Adipose tissue (tissue), 3 donors: Measurements from ENCODE around the gene EHD4. TPM values are rescaled to one million over a fixed set of nuclear protein-coding genes. Genes with fewer than 3 reads are reported as not detected.

Experiments
- H3K27ac ChIP-seq: one replicate; pipeline ENCODE4 v1.5.1; 2013; ENCODE audit warnings: low read depth, low read length
- WGBS, 3 donors: extraction: QIAGEN DNeasy Blood & Tissue Kit; methylation state at CpG; one replicate each; pipeline ENCODE4 v1.1.7; 2013; 5-methylcytosine and 5-hydroxymethylcytosine counted together
- polyA plus RNA-seq, 3 donors: library from polyadenylated mRNA; stranded (reverse); fragments of 200-250 nt; gene quantifications; one replicate each; pipeline ENCODE4 v1.2.3, GENCODE V29; 2013
- donor health status: healthy with polysubstance abuse.
- donor health status: Bipolar disorder and iron deficiency.
- donor health status: healthy.

Gene EHD4
- polyA plus RNA-seq, 3 donors: 5.5 to 23.6 (median 12.5) TPM

GRCh38 chr15:41966920-41967465 lies 5.4 kb downstream of the EHD4 start:
- WGBS, 3 donors: 75 to 91% (median 84%) methylated on average over 3 of the region's 3 CpGs
- no peak overlapping the region for H3K27ac ChIP-seq

DNA sequence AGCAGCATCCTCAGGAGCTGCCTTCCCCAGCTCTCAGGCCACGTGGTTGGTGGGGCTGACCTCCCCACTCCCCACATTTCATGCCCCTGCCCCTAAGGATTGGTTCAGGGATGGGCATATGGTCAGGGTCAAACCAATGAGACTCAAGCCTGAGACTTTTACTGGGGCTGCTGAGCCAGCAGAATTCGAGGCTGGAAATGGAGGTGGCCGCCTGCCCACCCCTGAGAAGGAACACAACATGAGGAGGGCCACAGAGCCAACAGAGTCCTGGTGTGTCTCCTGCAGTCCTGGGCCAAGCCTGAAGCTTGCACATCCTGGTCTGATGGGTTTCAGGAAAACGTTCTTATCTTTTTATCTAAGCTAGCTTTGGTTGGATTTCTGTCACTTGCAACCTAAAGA lies 5.9 kb downstream of the EHD4 start:
- H3K27ac ChIP-seq: no peak overlapping the region
- WGBS, 3 donors: 65 to 75% (median 67%) methylated on average over 4 of the region's 4 CpGs

GRCh38 chr15:41965441-41966413 lies 6.6 kb downstream of the EHD4 start:
- WGBS, 3 donors: 68 to 74% (median 70%) methylated on average over 15 of the region's 15 CpGs
- H3K27ac ChIP-seq: no peak overlapping the region

DNA sequence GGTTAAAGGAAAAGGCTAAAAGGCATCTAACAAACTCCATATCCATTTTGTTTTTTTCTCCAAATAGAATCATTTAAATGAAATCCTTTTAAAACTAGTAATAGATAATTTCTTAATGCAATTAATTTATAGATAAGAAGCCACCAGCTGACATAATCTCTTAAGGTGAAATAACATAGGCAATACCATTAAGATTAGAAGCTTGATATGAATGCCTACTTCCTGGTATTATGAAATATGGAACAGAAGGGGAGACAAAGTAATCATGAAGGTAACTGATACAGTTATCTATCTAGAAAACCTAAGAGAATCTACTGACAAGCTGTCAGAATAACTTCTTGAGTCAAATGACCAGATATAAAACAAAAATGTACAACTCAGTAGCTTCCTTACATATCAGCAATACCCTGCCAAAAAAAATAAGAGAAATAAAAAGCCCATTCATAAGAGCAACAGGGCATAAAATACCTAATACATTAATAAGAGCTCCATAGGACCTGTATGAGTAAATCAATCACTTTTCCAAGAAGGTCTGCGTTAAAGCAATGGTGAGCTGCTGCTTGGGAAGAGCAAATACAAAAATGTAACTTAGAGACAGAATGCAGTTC lies 10.7 kb downstream of the EHD4 start:
- WGBS, 3 donors: 80 to 86% (median 82%) methylated on average over 1 of the region's 1 CpG
- H3K27ac ChIP-seq: no peak overlapping the region

GRCh38 chr15:41961001-41961518 lies 11.3 kb downstream of the EHD4 start:
- H3K27ac ChIP-seq: no peak overlapping the region
- WGBS, 3 donors: 32 to 73% (median 60%) methylated on average over 2 of the region's 2 CpGs

GRCh38 chr15:41958002-41958420 lies 14.3 kb downstream of the EHD4 start:
- H3K27ac ChIP-seq: no peak overlapping the region
- WGBS, 3 donors: 58 to 74% (median 66%) methylated on average over 7 of the region's 7 CpGs

DNA sequence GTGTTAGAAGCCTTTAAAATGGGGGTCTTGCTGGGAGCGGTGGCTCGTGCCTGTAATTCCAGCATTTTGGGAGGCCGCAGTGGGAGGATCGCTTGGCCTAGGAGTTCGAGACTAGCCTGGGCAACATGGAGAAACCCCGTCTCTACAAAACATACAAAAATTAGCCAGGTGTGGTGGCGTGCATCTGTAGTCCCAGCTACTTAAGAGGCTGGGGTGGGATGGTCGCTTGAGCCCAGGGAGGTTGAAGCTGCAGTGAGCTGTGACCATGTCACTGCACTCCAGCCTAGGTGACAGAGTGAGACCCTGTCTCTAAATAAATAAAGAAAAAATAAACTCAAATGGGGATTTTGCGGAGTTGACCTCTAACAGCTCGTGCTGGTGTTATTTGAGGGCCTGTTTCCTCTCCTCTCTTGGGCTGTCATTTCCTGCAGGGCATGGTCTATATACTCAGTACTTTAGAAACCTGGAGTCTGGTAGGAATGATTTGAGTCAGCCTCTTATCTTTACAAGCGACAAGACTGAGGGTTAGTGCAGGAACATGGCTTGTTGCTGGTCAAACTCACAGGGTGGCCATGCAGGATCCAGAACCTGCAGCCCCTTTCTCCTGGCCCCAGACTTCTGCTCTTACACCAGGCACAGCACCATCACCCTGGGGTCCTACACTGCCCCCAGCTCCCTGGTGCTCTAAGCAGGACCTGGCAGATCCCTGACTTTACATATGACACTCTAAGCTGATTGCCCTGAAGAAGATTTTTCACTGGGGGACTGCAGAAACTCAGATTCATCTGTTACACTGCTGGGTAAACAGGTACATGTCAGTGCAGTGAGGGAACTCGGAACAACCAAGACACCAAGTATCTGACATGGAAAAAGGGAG lies 15.1 kb downstream of the EHD4 start:
- no peak overlapping the region for H3K27ac ChIP-seq
- 80 to 83% (median 81%) methylated on average over 12 of the region's 12 CpGs for WGBS, 3 donors

DNA sequence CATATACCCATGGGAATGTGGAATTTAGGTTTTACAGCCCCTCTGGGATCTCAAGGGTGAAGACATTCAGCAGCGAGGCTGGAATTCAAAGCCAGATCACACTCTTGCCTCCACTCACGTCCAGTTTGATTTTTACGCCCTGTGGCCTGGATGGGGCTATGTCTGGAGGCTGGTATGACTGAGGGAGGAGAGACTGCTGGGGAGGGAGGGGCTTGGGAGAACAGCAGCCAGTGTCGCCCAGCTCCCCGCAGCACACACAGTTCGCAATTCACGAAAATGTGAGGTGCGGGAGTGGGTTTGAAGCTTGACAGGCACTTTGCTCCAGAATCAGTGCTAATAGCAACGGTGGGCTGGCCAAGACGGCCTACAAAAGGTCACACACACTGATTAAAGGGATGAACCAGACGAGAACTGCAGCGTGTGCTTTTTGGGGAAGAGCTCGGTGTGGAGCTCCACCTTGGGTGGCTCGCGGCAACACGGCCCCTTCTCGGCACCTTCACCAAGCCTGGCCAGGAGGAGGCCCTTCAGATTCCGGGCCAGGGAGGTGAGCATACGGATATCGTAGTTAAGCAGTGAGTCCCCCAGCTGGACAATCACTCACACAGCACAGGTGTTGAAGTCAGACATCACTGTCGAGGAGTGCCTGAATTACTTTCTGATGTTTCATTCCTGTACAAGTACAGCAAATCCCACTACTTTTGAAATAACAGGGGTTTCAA lies 16.4 kb downstream of the EHD4 start:
- 35 to 67% (median 63%) methylated on average over 21 of the region's 21 CpGs for WGBS, 3 donors
- H3K27ac ChIP-seq: no peak overlapping the region

GRCh38 chr15:41955100-41955499 lies 17.3 kb downstream of the EHD4 start:
- 66 to 89% (median 88%) methylated on average over 7 of the region's 7 CpGs for WGBS, 3 donors
- H3K27ac ChIP-seq: no peak overlapping the region

DNA sequence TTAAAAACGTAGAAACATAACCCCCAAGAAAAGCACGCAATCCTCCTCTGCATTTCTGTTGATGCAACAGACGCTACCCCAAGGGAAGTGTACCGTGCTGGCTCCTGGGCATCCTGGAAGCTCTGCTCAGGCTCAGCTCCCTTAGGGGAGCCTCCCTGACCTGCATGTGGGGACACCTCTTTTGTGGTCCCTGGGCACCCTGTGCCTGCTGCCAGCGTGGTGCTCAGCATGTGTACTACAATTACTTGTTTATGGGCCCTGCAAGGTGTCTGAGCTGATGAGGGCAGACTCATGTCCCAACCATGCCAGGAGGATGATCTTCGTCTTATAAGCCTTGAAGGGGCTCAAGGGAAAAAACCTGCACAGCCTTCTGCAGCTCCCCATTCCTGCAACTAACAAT lies 18.3 kb downstream of the EHD4 start:
- 75 to 91% (median 77%) methylated on average over 6 of the region's 6 CpGs for WGBS, 3 donors
- H3K27ac ChIP-seq: no peak overlapping the region

DNA sequence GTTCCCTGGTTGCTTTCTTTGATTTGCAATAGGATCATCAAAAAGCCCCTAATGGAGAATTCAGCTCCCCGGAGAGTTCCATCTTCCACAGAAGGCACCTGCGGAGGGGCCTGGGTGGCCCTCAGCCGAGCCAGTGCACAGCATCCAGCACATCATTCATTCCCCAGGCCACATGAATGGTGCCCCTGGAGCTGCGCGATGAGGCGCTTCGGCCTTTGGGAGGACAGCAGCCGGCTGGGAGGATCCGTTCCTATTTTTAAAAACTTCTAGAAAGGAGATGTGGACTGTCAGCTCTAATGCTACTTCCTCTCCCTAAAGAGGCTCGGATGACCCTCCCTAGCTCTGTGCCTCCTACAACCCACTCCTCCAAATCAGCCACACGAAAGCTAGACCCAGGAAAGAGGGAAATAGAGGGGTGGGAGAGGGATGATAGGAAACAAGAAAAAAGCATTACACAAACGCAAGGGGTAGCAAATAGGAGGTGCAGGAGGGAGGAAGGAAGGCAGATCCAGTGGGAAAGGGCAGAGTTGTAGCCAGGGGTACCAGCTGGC lies 20.3 kb downstream of the EHD4 start:
- 79 to 92% (median 80%) methylated on average over 12 of the region's 12 CpGs for WGBS, 3 donors

DNA sequence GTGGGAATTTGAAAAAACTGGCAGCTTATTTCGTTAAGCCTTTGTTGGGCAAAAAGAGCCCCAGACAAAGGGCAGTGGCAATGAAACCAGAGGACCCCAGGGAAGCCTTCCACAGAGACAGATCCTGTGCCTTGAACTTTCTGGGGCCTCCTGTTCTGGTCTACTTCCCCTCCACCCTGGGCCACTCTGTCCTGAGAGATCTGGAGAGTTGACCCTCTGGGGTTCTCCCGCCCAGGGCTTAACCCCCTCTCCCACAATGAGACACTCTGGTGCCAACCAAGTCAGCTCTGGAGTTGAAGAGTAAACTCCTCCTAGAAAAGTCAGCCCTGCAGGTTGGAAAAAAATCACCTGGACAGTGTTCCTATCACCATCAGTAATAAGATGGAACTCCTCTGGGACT lies 20.8 kb downstream of the EHD4 start:
- WGBS, 3 donors: 37 to 53% (median 43%) methylated on average over 2 of the region's 2 CpGs
- H3K27ac ChIP-seq: no peak overlapping the region

More for the DNA sequence above, 20.3 kb downstream of the EHD4 start:
- H3K27ac ChIP-seq: no peak overlapping the region

DNA sequence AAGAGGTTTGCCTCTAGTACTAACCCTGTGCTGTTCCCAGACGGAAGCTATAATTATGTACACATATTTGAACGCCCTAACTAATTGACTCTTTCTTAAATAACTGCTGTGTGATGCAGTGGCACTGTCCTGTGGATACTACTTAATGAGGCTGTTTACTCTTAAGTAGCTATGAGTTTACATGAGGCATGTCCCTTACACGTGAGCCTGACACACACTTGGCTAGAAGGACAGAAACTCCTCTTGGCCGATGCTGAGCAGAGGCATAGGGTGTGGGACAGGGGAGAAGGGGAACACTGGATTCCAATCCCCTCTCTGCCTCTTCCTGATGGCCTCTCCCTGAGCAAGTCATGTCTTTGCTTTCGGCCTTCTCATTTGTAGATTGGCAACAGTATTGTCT lies 21.9 kb downstream of the EHD4 start:
- H3K27ac ChIP-seq: no peak overlapping the region
- 58 to 65% (median 63%) methylated on average over 5 of the region's 5 CpGs for WGBS, 3 donors

GRCh38 chr15:41950127-41950483 lies 22.3 kb downstream of the EHD4 start:
- 76 to 84% (median 77%) methylated on average over 4 of the region's 4 CpGs for WGBS, 3 donors
- no peak overlapping the region for H3K27ac ChIP-seq

DNA sequence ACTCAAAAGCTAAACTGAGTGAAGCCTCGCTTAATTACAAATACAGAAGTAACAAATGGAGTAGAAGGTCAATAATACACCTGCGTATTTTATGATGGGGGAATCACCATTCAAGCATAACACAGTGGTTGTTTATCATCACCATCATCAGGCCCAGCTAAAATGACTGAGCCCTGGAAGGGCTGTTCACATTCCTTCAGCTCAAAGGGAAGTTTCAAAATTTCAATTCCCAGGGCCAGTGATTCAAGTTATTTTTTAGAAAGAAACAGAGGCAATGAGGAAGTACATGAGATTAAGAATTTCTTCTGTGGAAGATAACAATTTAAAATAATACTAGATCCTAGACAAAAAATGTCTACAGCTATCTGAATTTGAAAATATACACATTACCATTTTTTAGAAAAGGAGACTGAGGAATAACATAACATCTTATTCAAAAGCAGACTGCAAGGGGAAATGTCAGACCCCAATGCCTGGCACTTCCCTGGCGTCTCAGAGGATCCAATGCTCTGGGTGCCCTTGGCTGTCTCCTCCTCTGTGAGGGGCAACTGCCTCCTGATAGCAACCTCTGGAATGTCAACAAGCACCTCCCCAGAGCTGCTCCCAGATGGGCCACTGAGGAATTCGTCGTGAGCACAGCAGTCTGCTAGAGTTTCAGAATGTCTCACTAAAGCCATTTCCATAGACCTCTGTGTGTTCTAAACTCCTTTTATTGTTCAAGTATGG lies 22.8 kb downstream of the EHD4 start:
- H3K27ac ChIP-seq: no peak overlapping the region
- WGBS, 3 donors: 71 to 85% (median 79%) methylated on average over 5 of the region's 5 CpGs

DNA sequence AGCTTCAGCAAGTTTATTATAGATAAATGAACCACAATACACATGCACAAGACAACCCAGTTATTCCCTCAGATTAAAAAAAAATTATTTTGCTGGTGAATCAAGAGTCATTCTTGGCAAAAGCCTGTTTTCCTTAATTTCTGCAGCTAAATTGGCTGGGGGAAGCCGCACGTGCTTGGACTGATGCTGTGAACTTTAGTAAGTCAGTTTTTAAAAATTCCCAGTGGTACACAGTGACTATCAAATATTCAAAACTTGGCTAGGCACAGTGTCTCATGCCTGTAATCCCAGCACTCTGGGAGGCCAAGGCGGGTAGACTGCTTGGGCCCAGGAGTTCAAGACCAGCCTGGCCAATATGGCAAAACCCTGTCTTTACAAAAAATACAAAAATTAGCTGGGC lies 23.9 kb downstream of the EHD4 start:
- no peak overlapping the region for H3K27ac ChIP-seq
- WGBS, 3 donors: 61 to 90% (median 68%) methylated on average over 3 of the region's 3 CpGs

- no peak overlapping the region for H3K27ac ChIP-seq
- 81 to 91% (median 88%) methylated on average over 2 of the region's 2 CpGs for WGBS, 3 donors
These were observed 25.4 kb downstream of the EHD4 start for GRCh38 chr15:41946970-41947369.
